Spleen (tissue), 7 donors: ENCODE measurements around the gene ACO2.

ENCODE experiments used
- CTCF ChIP-seq, 11 experiments: fragments of 200-600 bp in 7 of 11; fragments of 450-650 bp in 4 of 11; sonication (generic) in 4 of 11; IDR thresholded peaks in 8 of 11; conservative IDR thresholded peaks in 3 of 11; 1 replicate in 7 of 11; 2 replicates in 4 of 11; pipeline versions ENCODE4 v1.4.0 to v1.8.0; 2016 to 2021; ENCODE audit warnings: antibody characterized with exemption in 11 of 11, inconsistent platforms in 4 of 11, mild to moderate bottlenecking in 1 of 11
- POLR2A ChIP-seq, 3 donors: fragments of 450-650 bp; IDR thresholded peaks; one replicate each; pipeline ENCODE4 v1.5.1; 2017; ENCODE audit warnings: antibody characterized with exemption in 3 of 3, mild to moderate bottlenecking in 1 of 3
- POLR2AphosphoS5 ChIP-seq, 3 donors: sonication (generic); formaldehyde crosslinking; IDR thresholded peaks; one replicate each; pipeline ENCODE4 v1.5.1; 2017; ENCODE audit warnings: antibody characterized with exemption in 3 of 3
- donor health status: DM: no; HTN: no; CAD: no; lungs with moderate emphysema.
- donor health status: DM: no; HTN: no; CAD: no.
- donor health status: DM: no; HTN: no; CAD: no.

DNA sequence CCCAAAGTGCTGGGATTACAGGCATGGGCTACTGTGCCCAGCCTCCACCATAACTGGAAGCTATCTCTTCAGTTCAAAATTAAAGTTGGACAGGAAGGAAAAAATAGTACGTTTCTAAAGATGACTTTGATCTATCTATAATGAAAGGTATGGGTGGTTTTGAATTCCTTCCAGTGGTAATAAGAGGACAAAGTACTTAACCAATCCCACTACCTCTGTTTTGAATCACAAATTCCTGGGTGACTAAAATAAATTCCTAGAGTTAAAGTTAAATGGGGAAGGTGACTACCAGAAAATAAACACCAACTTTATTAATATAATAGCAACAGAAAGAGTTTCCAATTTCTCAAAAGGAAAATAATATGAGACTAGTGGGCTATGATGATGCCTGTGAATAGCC, 9.5 kb upstream of the ACO2 start:
- TF ChIP-seq CTCF (IDR thresholded peaks at IDR 0.05 in 8 of 11, conservative IDR thresholded peaks at IDR 0.05 in 3 of 11) (no peak), POLR2AphosphoS5 (IDR thresholded peaks at IDR 0.05) (no peak), POLR2A (IDR thresholded peaks at IDR 0.05) (no peak)
